ENCODE results near the gene BSPRY.
"Not testable (repeated sequence)": the region's sequence is repeated elsewhere in the genome, so short reads cannot be mapped to it uniquely, and the experiment has no call there.

BSPRY gene

GRCh38 chr9:113376634-113377567 lies 27.6 kb downstream of the BSPRY start, which contains the start of gene HDHD3 (continued):
- TF ChIP-seq ZBTB26 (tag by site-specific recombination; optimal IDR thresholded peaks at IDR 0.05) = peak; percentile 72
- TF ChIP-seq ZFHX2 (tag by site-specific recombination; conservative IDR thresholded peaks at IDR 0.05) = peak; percentile 77
- 0 out of 2 replicates have a peak, but pooled peaks have one; percentile 16 for TF ChIP-seq ZEB2 (tag by site-specific recombination; IDR thresholded peaks at IDR 0.05)

- H3K9me3 ChIP-seq (ENCODE audit: control insufficient read depth, insufficient read depth, low read depth, low read length); H3K4me1 ChIP-seq (ENCODE audit: control insufficient read depth, insufficient read depth, low read length); POLR2A ChIA-PET; H3K27ac ChIP-seq (ENCODE audit: extremely low read depth, low read depth, low read length); H3K4me3 ChIP-seq (ENCODE audit: low read depth, low read length): not testable (repeated sequence)
- H3K36me3 ChIP-seq (ENCODE audit: control insufficient read depth in 2 of 2, insufficient read depth in 1 of 2, low read length in 2 of 2) = peaks cover 0 to 13% of the 10 kb centered on the region in 2 experiments; a peak in 2 of 3 replicates
- CTCF ChIA-PET = interaction anchor here (1.3 kb wide), 1 partner anchor 22 kb away, joined by 4 read pairs; the partner anchor contains the start of gene ALAD
Observed at GRCh38 chr9:113379094-113379828, 29.9 kb downstream of the BSPRY start.

- H3K4me3 ChIP-seq (ENCODE audit: low read depth, low read length); H3K36me3 ChIP-seq (ENCODE audit: control insufficient read depth in 2 of 2, insufficient read depth in 1 of 2, low read length in 2 of 2); H3K27ac ChIP-seq (ENCODE audit: extremely low read depth, low read depth, low read length); H3K4me1 ChIP-seq (ENCODE audit: control insufficient read depth, insufficient read depth, low read length); POLR2A ChIA-PET; H3K9me3 ChIP-seq (ENCODE audit: control insufficient read depth, insufficient read depth, low read depth, low read length): not testable (repeated sequence)
- CTCF ChIA-PET = interaction anchor here (1.3 kb wide), 1 partner anchor 21 kb away, joined by 4 read pairs; the partner anchor contains the start of gene ALAD
Observed at GRCh38 chr9:113379829-113380210, 30.5 kb downstream of the BSPRY start.

GRCh38 chr9:113380869-113381378 lies 31.6 kb downstream of the BSPRY start:
- ChIA-PET CTCF (no interaction called here), POLR2A (no interaction called here)
- Histone ChIP-seq H3K9me3 (ENCODE audit: control insufficient read depth, insufficient read depth, low read depth, low read length) (no peaks in the 10 kb centered on the region), H3K4me1 (ENCODE audit: control insufficient read depth, insufficient read depth, low read length) (peaks cover 3% of the 10 kb centered on the region; the same call in 1 of the 2 replicates), H3K4me3 (ENCODE audit: low read depth, low read length) (no peak overlapping the region), H3K27ac (ENCODE audit: extremely low read depth, low read depth, low read length) (no peak overlapping the region), H3K36me3 (ENCODE audit: control insufficient read depth in 2 of 2, insufficient read depth in 1 of 2, low read length in 2 of 2) (no peaks in the 10 kb centered on the region)
- TF ChIP-seq YY1 (tag by site-specific recombination; IDR thresholded peaks at IDR 0.05) (no peak), PRDM1 (tag by site-specific recombination; IDR thresholded peaks at IDR 0.05) (peak; percentile 91), ZNF366 (tag by site-specific recombination; conservative IDR thresholded peaks at IDR 0.05) (peak; percentile 97), ZNF449 (tag by site-specific recombination; IDR thresholded peaks at IDR 0.05) (no peak), OSR2 (tag by site-specific recombination; IDR thresholded peaks at IDR 0.05) (peak; percentile 14; the same call in 1 of the 2 replicates), ZNF555 (tag by site-specific recombination; conservative IDR thresholded peaks at IDR 0.05) (no peak), ZIC2 (tag by site-specific recombination; IDR thresholded peaks at IDR 0.05) (0 out of 2 replicates have a peak, but pooled peaks have one; percentile 8), KLF1 (tag by site-specific recombination; IDR thresholded peaks at IDR 0.05) (peak; percentile 90), SP2 (tag by site-specific recombination; IDR thresholded peaks at IDR 0.05) (0 out of 2 replicates have a peak, but pooled peaks have one; percentile 2), TRIM28 (IDR thresholded peaks at IDR 0.05; ENCODE audit: borderline replicate concordance, low read length) (peak; percentile 67; the same call in 1 of the 2 replicates), ZNF596 (tag by site-specific recombination; IDR thresholded peaks at IDR 0.05) (peak; percentile 44; the same call in 1 of the 2 replicates), WT1 (tag by site-specific recombination; IDR thresholded peaks at IDR 0.05) (peak; percentile 76), KLF17 (tag by site-specific recombination; IDR thresholded peaks at IDR 0.05) (peak; percentile 65; the same call in 1 of the 2 replicates), KLF7 (tag by site-specific recombination; IDR thresholded peaks at IDR 0.05; ENCODE audit: borderline replicate concordance) (0 out of 2 replicates have a peak, but pooled peaks have one; percentile 22)

- H3K4me3 ChIP-seq (ENCODE audit: low read depth, low read length); H3K27ac ChIP-seq (ENCODE audit: extremely low read depth, low read depth, low read length); H3K4me1 ChIP-seq (ENCODE audit: control insufficient read depth, insufficient read depth, low read length); H3K9me3 ChIP-seq (ENCODE audit: control insufficient read depth, insufficient read depth, low read depth, low read length); H3K36me3 ChIP-seq (ENCODE audit: control insufficient read depth in 2 of 2, insufficient read depth in 1 of 2, low read length in 2 of 2); POLR2A ChIA-PET; CTCF ChIA-PET: not testable (repeated sequence)
Observed at GRCh38 chr9:113381441-113381840, 32.1 kb downstream of the BSPRY start.
